ENCODE results near the gene ATG10. TPM values are rescaled to one million over a fixed set of nuclear protein-coding genes. Genes with fewer than 3 reads are reported as not detected.

The ATG10 gene
- total and polyA plus RNA-seq, 2 of the 13 experiments (the other 11 are each of a cell fraction or from before 2014, with no cell fraction given): 2.0 to 5.7 TPM

DNA sequence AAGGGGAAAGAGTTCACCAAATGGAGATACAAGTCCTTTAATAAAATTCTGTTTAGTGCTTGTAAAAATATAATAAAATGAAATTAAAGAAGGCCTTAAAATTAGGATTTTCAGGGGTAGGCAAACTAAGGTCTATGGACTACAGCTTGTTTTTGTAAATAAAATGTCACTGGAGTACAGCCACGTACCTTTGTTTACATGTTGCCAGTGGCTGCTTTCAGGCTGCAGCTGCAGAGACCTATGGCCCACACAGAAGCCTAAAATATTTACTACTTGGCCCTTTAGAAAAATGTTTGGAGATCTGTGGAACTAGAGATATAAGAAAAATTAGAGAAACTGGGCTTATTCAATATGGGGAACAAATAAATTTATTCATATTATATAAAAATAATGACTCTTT, 183.5 kb downstream of the ATG10 start (continued):
- TF ChIP-seq RCOR2 (CRISPR knock-in tag; IDR thresholded peaks at IDR 0.05): no peak
- TF ChIP-seq HMGA1 (CRISPR knock-in tag; conservative IDR thresholded peaks at IDR 0.05): no peak
- TF ChIP-seq NFE2L2 (IDR thresholded peaks at IDR 0.05; ENCODE audit: low read length): no peak
- no peak for TF ChIP-seq HOXD1 (CRISPR knock-in tag; IDR thresholded peaks at IDR 0.05)
- TF ChIP-seq, protein P1, sequence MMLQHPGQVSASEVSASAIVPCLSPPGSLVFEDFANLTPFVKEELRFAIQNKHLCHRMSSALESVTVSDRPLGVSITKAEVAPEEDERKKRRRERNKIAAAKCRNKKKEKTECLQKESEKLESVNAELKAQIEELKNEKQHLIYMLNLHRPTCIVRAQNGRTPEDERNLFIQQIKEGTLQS (CRISPR knock-in tag; IDR thresholded peaks at IDR 0.05): no peak
- TF ChIP-seq, protein P2, sequence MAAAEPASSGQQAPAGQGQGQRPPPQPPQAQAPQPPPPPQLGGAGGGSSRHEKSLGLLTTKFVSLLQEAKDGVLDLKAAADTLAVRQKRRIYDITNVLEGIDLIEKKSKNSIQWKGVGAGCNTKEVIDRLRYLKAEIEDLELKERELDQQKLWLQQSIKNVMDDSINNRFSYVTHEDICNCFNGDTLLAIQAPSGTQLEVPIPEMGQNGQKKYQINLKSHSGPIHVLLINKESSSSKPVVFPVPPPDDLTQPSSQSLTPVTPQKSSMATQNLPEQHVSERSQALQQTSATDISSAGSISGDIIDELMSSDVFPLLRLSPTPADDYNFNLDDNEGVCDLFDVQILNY (CRISPR knock-in tag; conservative IDR thresholded peaks at IDR 0.05): no peak
- no peak for TF ChIP-seq ZNF660 (CRISPR knock-in tag; IDR thresholded peaks at IDR 0.05; ENCODE audit: borderline replicate concordance, low read depth)
- no peak for TF ChIP-seq RAD51 (IDR thresholded peaks at IDR 0.05; ENCODE audit: borderline replicate concordance)
- no peak for TF ChIP-seq ZBTB42 (CRISPR knock-in tag; IDR thresholded peaks at IDR 0.05)

- POLR2A ChIA-PET: no interaction called here
- Histone ChIP-seq H3K4me2 (ENCODE audit: low read depth, low read length) (no peak overlapping the region), H3K4me1 (ENCODE audit: insufficient read depth, low read length) (no peaks in the 10 kb centered on the region), H3K27ac (ENCODE audit: extremely low read length, insufficient read depth, low read length) (no peak overlapping the region), H3K27me3 (ENCODE audit: control insufficient read depth in 1 of 2, insufficient read depth in 2 of 2, low read length in 2 of 2) (no peaks in the 10 kb centered on the region; a peak in 1 of 5 replicates), H3K4me3 (replicated peaks in 1 of 3; ENCODE audit: insufficient read depth in 1 of 3, low read depth in 2 of 3, low read length in 3 of 3) (no peak overlapping the region), H2AFZ (ENCODE audit: low read length) (no peak overlapping the region), H3K9me3 (ENCODE audit: low read length) (no peaks in the 10 kb centered on the region), H3K79me2 (ENCODE audit: insufficient read depth, low read length) (no peaks in the 10 kb centered on the region), H3K9ac (ENCODE audit: insufficient read depth, low read depth, low read length) (no peak overlapping the region), H4K20me1 (ENCODE audit: insufficient read depth, low read length) (no peaks in the 10 kb centered on the region), H3K36me3 (replicated peaks in 1 of 2; ENCODE audit: control insufficient read depth in 1 of 2, insufficient read depth in 2 of 2, low read length in 2 of 2) (no peaks in the 10 kb centered on the region)
- in situ Hi-C loops (cut with HindIII; ENCODE audit: extremely low pct_ligation_motif_present, low pct_unique_long_range_greater_than_20kb) (no loop called here), intact Hi-C loops (cut with micrococcal nuclease; ENCODE audit: unreplicated experiment) (no loop called here)
- FAIRE-seq: no peak
- CTCF ChIA-PET (ENCODE audit: low intra/inter-chr PET ratio, low total read pairs): no interaction called here
- DNase-seq (ENCODE audit: low spot score): no peak
- 59% methylated on average over 4 of the region's 4 CpGs for WGBS (ENCODE audit: low lambda C conversion rate)
- no TSS peak for BruUV-seq (replicated peaks)
- ATAC-seq: no peak
- no peak for TF ChIP-seq ZNF772 (CRISPR knock-in tag; IDR thresholded peaks at IDR 0.05)
- TF ChIP-seq THAP7 (CRISPR knock-in tag; IDR thresholded peaks at IDR 0.05): no peak
- TF ChIP-seq EEA1 (CRISPR knock-in tag; IDR thresholded peaks at IDR 0.05; ENCODE audit: borderline replicate concordance): no peak
- TF ChIP-seq ATF6 (CRISPR knock-in tag; conservative IDR thresholded peaks at IDR 0.05): no peak
- no peak for TF ChIP-seq SALL2 (CRISPR knock-in tag; IDR thresholded peaks at IDR 0.05)
- no peak for TF ChIP-seq POGZ (CRISPR knock-in tag; IDR thresholded peaks at IDR 0.05)
- TF ChIP-seq, protein P3, sequence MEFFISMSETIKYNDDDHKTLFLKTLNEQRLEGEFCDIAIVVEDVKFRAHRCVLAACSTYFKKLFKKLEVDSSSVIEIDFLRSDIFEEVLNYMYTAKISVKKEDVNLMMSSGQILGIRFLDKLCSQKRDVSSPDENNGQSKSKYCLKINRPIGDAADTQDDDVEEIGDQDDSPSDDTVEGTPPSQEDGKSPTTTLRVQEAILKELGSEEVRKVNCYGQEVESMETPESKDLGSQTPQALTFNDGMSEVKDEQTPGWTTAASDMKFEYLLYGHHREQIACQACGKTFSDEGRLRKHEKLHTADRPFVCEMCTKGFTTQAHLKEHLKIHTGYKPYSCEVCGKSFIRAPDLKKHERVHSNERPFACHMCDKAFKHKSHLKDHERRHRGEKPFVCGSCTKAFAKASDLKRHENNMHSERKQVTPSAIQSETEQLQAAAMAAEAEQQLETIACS (CRISPR knock-in tag; IDR thresholded peaks at IDR 0.05): no peak
- no peak for TF ChIP-seq ZFP62 (CRISPR knock-in tag; IDR thresholded peaks at IDR 0.05)
- no peak for TF ChIP-seq ZNF776 (CRISPR knock-in tag; IDR thresholded peaks at IDR 0.05)
- TF ChIP-seq ZNF709 (CRISPR knock-in tag; IDR thresholded peaks at IDR 0.05): no peak
- no peak for TF ChIP-seq ZSCAN31 (CRISPR knock-in tag; IDR thresholded peaks at IDR 0.05; ENCODE audit: low read depth)
- TF ChIP-seq CEBPG (CRISPR knock-in tag; IDR thresholded peaks at IDR 0.05): no peak
Observed at GRCh38 chr5:82156874-82157273, 185.1 kb downstream of the ATG10 start.
